T-helper 2 cell treated with Interferon-gamma antibody and Interleukin-4, amounts not matched to agents 5 μg/mL and 100 μg/mL, for 36 hours (primary cell): ENCODE results near the gene ATP8B3.

Experiments used
- DNase-seq: peaks from one replicate; pipeline ENCODE4 v3.0.0; 2021; ENCODE audit warnings: low spot score
- H3K27ac Mint-ChIP-seq: one replicate; pipeline ENCODE4 v1.8.0; 2021; ENCODE audit warnings: mild to moderate bottlenecking, mixed read lengths
- H3K27me3 Mint-ChIP-seq: one replicate; pipeline ENCODE4 v1.8.0; 2021; ENCODE audit warnings: low read depth, mixed read lengths
- H3K36me3 Mint-ChIP-seq: one replicate; pipeline ENCODE4 v1.8.0; 2021; ENCODE audit warnings: low read depth, mixed read lengths
- H3K4me1 Mint-ChIP-seq: one replicate; pipeline ENCODE4 v1.8.0; 2021; ENCODE audit warnings: low read depth, mixed read lengths
- H3K4me3 Mint-ChIP-seq: one replicate; pipeline ENCODE4 v1.8.0; 2022; ENCODE audit warnings: mild to moderate bottlenecking, moderate library complexity, mixed read lengths
- H3K9me3 Mint-ChIP-seq: one replicate; pipeline ENCODE4 v1.8.0; 2021; ENCODE audit warnings: mixed read lengths

The ATP8B3 gene

GRCh38 chr19:1789261-1790041, 22.6 kb downstream of the ATP8B3 start:
- no peaks in the 10 kb centered on the region for H3K9me3 Mint-ChIP-seq
- DNase-seq = no peak
- H3K27ac Mint-ChIP-seq = no peak overlapping the region
- no peaks in the 10 kb centered on the region for H3K36me3 Mint-ChIP-seq
- peaks cover 1% of the 10 kb centered on the region for H3K4me1 Mint-ChIP-seq
- no peak overlapping the region for H3K4me3 Mint-ChIP-seq
- no peaks in the 10 kb centered on the region for H3K27me3 Mint-ChIP-seq

- Mint-ChIP-seq H3K9me3 (no peaks in the 10 kb centered on the region), H3K27me3 (peaks cover 4% of the 10 kb centered on the region), H3K36me3 (no peaks in the 10 kb centered on the region), H3K4me1 (peaks cover 1% of the 10 kb centered on the region), H3K4me3 (no peak overlapping the region), H3K27ac (no peak overlapping the region)
- no peak for DNase-seq
These were observed 25.0 kb downstream of the ATP8B3 start for GRCh38 chr19:1787116-1787515.

DNA sequence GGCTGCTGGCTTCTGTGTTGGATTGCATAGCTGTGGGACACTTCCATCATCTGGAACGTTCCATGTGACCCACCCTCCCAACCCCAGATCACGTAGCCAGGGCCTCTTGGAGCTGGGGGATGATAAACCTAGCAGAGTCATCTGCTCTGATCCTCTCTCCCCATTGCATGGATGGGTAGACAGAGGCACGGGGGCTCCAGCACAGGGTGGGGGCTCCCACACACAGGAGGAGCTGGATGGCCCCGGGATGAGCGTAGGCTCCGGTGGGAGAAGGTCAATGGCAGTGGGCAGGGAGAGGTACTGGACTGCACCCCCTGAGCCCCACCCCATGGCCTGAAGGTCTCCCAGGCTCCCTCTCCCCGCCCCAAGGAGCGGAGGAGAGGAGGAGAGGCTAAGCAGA, 25.4 kb downstream of the ATP8B3 start:
- Mint-ChIP-seq H3K9me3 (no peaks in the 10 kb centered on the region), H3K27me3 (peaks cover 4% of the 10 kb centered on the region), H3K4me1 (peaks cover 1% of the 10 kb centered on the region), H3K36me3 (no peaks in the 10 kb centered on the region), H3K4me3 (no peak overlapping the region), H3K27ac (no peak overlapping the region)
- DNase-seq = no peak

- no peaks in the 10 kb centered on the region for H3K4me1 Mint-ChIP-seq
- H3K36me3 Mint-ChIP-seq = no peaks in the 10 kb centered on the region
- H3K27me3 Mint-ChIP-seq = peaks cover 7% of the 10 kb centered on the region
- H3K27ac Mint-ChIP-seq = no peak overlapping the region
- no peak overlapping the region for H3K4me3 Mint-ChIP-seq
- no peak for DNase-seq
- no peaks in the 10 kb centered on the region for H3K9me3 Mint-ChIP-seq
These were observed 26.8 kb downstream of the ATP8B3 start for GRCh38 chr19:1785310-1785709.

DNA sequence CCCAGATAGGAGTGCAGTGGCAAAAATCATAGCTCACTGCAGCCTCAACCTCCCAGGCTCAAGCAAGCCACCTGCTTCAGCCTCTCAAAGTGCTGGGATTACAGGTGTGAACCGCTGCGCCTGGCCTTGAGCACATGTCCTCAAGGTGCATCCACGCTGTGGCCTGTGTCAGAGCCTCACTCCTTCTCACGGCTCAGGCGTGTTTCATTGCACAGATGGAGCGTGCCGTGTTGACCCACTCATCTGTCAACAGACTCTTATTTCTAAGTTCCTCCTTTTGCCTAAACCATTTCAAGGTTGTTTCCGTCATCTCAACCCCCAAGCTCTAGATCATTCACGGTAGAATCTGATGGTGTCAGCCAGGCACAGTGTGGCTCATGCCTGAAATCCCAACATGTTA, 28.2 kb downstream of the ATP8B3 start:
- no peak overlapping the region for H3K4me3 Mint-ChIP-seq
- H3K36me3 Mint-ChIP-seq = no peaks in the 10 kb centered on the region
- peaks cover 16% of the 10 kb centered on the region for H3K27me3 Mint-ChIP-seq
- no peak overlapping the region for H3K27ac Mint-ChIP-seq
- DNase-seq = no peak
- no peaks in the 10 kb centered on the region for H3K4me1 Mint-ChIP-seq
- H3K9me3 Mint-ChIP-seq = no peaks in the 10 kb centered on the region

GRCh38 chr19:1783354-1783753, 28.7 kb downstream of the ATP8B3 start:
- Mint-ChIP-seq H3K36me3 (no peaks in the 10 kb centered on the region), H3K27ac (no peak overlapping the region), H3K4me1 (no peaks in the 10 kb centered on the region), H3K4me3 (no peak overlapping the region), H3K9me3 (no peaks in the 10 kb centered on the region), H3K27me3 (peaks cover 20% of the 10 kb centered on the region)
- DNase-seq = no peak

DNA sequence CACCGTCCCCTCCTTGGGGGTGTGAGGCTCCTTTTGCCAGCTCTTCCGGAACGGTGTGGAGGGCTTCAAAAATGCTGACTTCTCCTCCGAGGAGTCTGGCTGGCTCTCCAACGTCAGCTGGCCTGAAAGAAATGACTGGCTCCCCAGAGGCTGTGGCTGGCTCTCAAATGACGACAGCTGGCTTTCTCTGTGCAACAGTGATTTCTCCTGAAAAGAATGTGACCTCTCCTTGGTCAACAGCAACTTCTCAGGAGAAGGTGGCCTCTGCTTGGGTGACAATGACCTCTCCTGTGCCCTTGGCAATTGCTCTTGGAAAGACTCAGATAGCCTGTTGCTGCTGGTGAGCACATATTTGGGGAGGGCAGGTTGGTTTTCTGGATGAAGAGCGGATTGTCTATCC, 29.6 kb downstream of the ATP8B3 start:
- H3K4me3 Mint-ChIP-seq = no peak overlapping the region
- no peaks in the 10 kb centered on the region for H3K4me1 Mint-ChIP-seq
- no peaks in the 10 kb centered on the region for H3K36me3 Mint-ChIP-seq
- peaks cover 26% of the 10 kb centered on the region for H3K27me3 Mint-ChIP-seq
- no peak for DNase-seq
- H3K27ac Mint-ChIP-seq = no peak overlapping the region
- H3K9me3 Mint-ChIP-seq = no peaks in the 10 kb centered on the region

GRCh38 chr19:1780272-1780958, 31.7 kb downstream of the ATP8B3 start:
- Mint-ChIP-seq H3K4me3 (no peak overlapping the region), H3K9me3 (no peaks in the 10 kb centered on the region), H3K4me1 (no peaks in the 10 kb centered on the region), H3K36me3 (peaks cover 3% of the 10 kb centered on the region), H3K27me3 (peaks cover 39% of the 10 kb centered on the region), H3K27ac (no peak overlapping the region)
- no peak for DNase-seq

DNA sequence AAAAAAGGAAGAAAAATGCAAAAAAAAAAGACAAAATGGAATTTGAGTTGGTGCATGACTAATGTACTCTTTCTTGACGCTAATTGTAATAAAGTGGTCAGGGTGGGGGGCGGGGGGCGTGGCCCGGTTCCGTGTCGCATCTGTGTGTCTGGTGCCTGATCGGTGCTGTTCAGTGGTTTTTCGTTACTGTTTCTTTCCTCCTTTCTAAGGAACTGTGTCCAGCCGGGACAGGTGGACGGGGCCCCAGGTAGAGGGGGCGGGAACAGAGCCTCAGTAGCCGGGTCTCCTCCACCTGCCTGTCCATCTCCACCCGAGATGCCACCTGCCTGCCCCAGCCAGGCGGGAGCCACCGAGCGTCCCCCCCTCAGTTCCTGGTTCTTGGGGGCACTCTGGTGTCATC, 32.5 kb downstream of the ATP8B3 start:
- DNase-seq = no peak
- peaks cover 3% of the 10 kb centered on the region for H3K36me3 Mint-ChIP-seq
- peaks cover 42% of the 10 kb centered on the region for H3K27me3 Mint-ChIP-seq
- H3K4me3 Mint-ChIP-seq = no peak overlapping the region
- H3K27ac Mint-ChIP-seq = no peak overlapping the region
- H3K9me3 Mint-ChIP-seq = no peaks in the 10 kb centered on the region
- no peaks in the 10 kb centered on the region for H3K4me1 Mint-ChIP-seq

DNA sequence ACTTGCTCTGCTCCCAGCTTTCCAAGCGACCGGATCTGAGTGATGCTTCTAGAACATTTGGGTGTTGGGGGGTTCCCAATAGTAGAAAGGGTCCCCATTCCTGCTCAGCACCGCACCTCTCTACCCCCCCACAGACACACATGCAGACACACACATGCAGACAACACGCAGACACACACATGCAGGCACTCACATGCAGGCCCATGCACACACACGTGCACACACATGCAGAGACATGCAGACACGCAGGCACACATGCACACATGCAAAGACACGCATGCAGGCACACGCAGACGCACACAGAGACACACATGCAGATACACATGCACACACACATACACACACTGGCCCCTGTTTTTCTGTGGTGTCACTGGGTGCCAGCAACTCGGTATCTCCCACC, 34.9 kb downstream of the ATP8B3 start:
- no peaks in the 10 kb centered on the region for H3K4me1 Mint-ChIP-seq
- peaks cover 3% of the 10 kb centered on the region for H3K36me3 Mint-ChIP-seq
- no peaks in the 10 kb centered on the region for H3K9me3 Mint-ChIP-seq
- DNase-seq = no peak
- no peak overlapping the region for H3K4me3 Mint-ChIP-seq
- H3K27ac Mint-ChIP-seq = no peak overlapping the region
- peaks cover 52% of the 10 kb centered on the region for H3K27me3 Mint-ChIP-seq

GRCh38 chr19:1776606-1777147, 35.4 kb downstream of the ATP8B3 start:
- Mint-ChIP-seq H3K36me3 (peaks cover 3% of the 10 kb centered on the region), H3K9me3 (no peaks in the 10 kb centered on the region), H3K27ac (peak overlapping the region; percentile 1), H3K4me3 (no peak overlapping the region), H3K27me3 (peaks cover 52% of the 10 kb centered on the region), H3K4me1 (no peaks in the 10 kb centered on the region)
- DNase-seq = no peak

- no peak overlapping the region for H3K27ac Mint-ChIP-seq
- H3K9me3 Mint-ChIP-seq = peaks cover 5% of the 10 kb centered on the region
- DNase-seq = no peak
- H3K4me3 Mint-ChIP-seq = no peak overlapping the region
- peaks cover 54% of the 10 kb centered on the region for H3K27me3 Mint-ChIP-seq
- H3K4me1 Mint-ChIP-seq = no peaks in the 10 kb centered on the region
- H3K36me3 Mint-ChIP-seq = peaks cover 3% of the 10 kb centered on the region
These were observed 36.0 kb downstream of the ATP8B3 start for GRCh38 chr19:1775951-1776605.

GRCh38 chr19:1774989-1775772, 36.9 kb downstream of the ATP8B3 start:
- Mint-ChIP-seq H3K27me3 (peaks cover 59% of the 10 kb centered on the region), H3K4me1 (no peaks in the 10 kb centered on the region), H3K27ac (no peak overlapping the region), H3K4me3 (no peak overlapping the region), H3K36me3 (peaks cover 3% of the 10 kb centered on the region), H3K9me3 (peaks cover 14% of the 10 kb centered on the region)
- no peak for DNase-seq
